Astrocyte (in vitro differentiated cells and primary cell): ENCODE measurements around the gene FIZ1.

Source experiments
- EZH2 ChIP-seq: IDR thresholded peaks from 2 replicates; pipeline ENCODE4 v1.6.1; 2012; ENCODE audit warnings: mild to moderate bottlenecking, low read length, inconsistent platforms; ENCODE audit not compliant: insufficient read depth
- TF ChIP-seq, protein P1 (sequence below): IDR thresholded peaks from 2 replicates; pipeline ENCODE4 v1.5.1; 2011; ENCODE audit warnings: low read depth, mild to moderate bottlenecking, inconsistent platforms, low read length, moderate library complexity; ENCODE audit not compliant: insufficient read depth

DNA sequence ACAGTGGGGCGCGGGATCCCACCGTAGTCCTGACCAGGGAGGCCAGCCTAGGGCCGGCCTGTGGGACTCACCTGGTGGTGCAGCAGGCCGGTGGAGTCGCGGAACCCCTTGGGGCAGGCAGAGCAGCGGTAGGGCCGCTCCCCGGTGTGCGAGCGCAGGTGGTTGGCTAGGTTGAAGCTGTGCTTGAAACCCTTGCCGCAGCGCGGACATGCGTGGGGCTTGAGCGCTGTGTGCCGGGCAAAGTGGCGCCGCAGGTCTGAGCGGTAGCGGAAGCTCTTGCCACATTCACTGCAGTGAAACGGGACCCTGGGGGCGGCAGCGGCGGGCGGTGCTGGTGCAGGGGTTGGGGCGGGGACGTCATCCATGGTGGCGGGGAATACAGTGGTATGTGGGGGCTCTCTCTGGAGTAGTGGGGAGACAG lies 1.8 kb downstream of the FIZ1 start:
- TF ChIP-seq, protein P1, sequence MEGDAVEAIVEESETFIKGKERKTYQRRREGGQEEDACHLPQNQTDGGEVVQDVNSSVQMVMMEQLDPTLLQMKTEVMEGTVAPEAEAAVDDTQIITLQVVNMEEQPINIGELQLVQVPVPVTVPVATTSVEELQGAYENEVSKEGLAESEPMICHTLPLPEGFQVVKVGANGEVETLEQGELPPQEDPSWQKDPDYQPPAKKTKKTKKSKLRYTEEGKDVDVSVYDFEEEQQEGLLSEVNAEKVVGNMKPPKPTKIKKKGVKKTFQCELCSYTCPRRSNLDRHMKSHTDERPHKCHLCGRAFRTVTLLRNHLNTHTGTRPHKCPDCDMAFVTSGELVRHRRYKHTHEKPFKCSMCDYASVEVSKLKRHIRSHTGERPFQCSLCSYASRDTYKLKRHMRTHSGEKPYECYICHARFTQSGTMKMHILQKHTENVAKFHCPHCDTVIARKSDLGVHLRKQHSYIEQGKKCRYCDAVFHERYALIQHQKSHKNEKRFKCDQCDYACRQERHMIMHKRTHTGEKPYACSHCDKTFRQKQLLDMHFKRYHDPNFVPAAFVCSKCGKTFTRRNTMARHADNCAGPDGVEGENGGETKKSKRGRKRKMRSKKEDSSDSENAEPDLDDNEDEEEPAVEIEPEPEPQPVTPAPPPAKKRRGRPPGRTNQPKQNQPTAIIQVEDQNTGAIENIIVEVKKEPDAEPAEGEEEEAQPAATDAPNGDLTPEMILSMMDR = no peak
- no peak for TF ChIP-seq EZH2
